Mesenchymal stem cell (in vitro differentiated cells and primary cell): ENCODE results near the gene ZEB2.
A peak's percentile ranks its signal among the peaks of the same experiment; 100 is the strongest.

Experiments used
- DNase-seq: peaks from one replicate; pipeline ENCODE4 v3.0.0-alpha.2; 2013
- H2AFZ ChIP-seq: one replicate; pipeline ENCODE4 v1.6.1; 2013; ENCODE audit warnings: low read depth, mild to moderate bottlenecking, control low read depth, inconsistent platforms, low read length, moderate library complexity
- H2AK5ac ChIP-seq: 2 replicates; pipeline ENCODE4 v1.6.1; 2013; ENCODE audit warnings: low read length, moderate library complexity, mild to moderate bottlenecking, inconsistent platforms; ENCODE audit not compliant: severe bottlenecking
- H2BK120ac ChIP-seq: one replicate; pipeline ENCODE4 v1.6.1; 2013; ENCODE audit warnings: low read depth, mild to moderate bottlenecking, inconsistent platforms, low read length, moderate library complexity
- H2BK12ac ChIP-seq, 2 experiments: one replicate each; pipeline ENCODE4 v1.6.1; 2013; ENCODE audit warnings: inconsistent platforms in 2 of 2, low read length in 2 of 2, mild to moderate bottlenecking in 2 of 2, moderate library complexity in 2 of 2, control low read depth in 1 of 2
- H2BK15ac ChIP-seq: one replicate; pipeline ENCODE4 v1.6.1; 2013; ENCODE audit warnings: mild to moderate bottlenecking, low read depth, inconsistent platforms; ENCODE audit not compliant: poor library complexity, severe bottlenecking
- H2BK5ac ChIP-seq: 2 replicates; pipeline ENCODE4 v1.6.1; 2013; ENCODE audit warnings: low read depth, mild to moderate bottlenecking, low read length, control low read depth, inconsistent platforms; ENCODE audit not compliant: poor library complexity, severe bottlenecking
- H3K14ac ChIP-seq, 2 experiments: one replicate each; pipeline ENCODE4 v1.6.1; 2013; ENCODE audit warnings: inconsistent platforms in 2 of 2, low read length in 2 of 2, control low read depth in 1 of 2, mild to moderate bottlenecking in 1 of 2, moderate library complexity in 1 of 2
- H3K18ac ChIP-seq, 2 experiments: one replicate each; pipeline ENCODE4 v1.6.1; 2013; ENCODE audit warnings: inconsistent platforms in 2 of 2, low read length in 2 of 2, control low read depth in 1 of 2, low read depth in 1 of 2, mild to moderate bottlenecking in 1 of 2
- H3K23ac ChIP-seq, 2 experiments: one replicate each; pipeline ENCODE4 v1.6.1; 2013; ENCODE audit warnings: inconsistent platforms in 2 of 2, low read length in 2 of 2, mild to moderate bottlenecking in 2 of 2, moderate library complexity in 2 of 2, control low read depth in 1 of 2
- H3K27ac ChIP-seq: 2 replicates; pipeline ENCODE4 v1.5.1; 2013; ENCODE audit warnings: mild to moderate bottlenecking, moderate library complexity, low read length, control low read depth, inconsistent platforms; ENCODE audit not compliant: poor library complexity, severe bottlenecking
- H3K27me3 ChIP-seq, 2 experiments: 2 replicates each; pipeline versions ENCODE4 v1.6.1 to v1.7.0; 2013; ENCODE audit warnings: low read length in 2 of 2, mild to moderate bottlenecking in 2 of 2, moderate library complexity in 2 of 2, control low read depth in 1 of 2, inconsistent platforms in 1 of 2; ENCODE audit not compliant: control insufficient read depth in 1 of 2, insufficient read depth in 1 of 2
- H3K36me3 ChIP-seq, 2 experiments: 2 replicates each; pipeline versions ENCODE4 v1.6.1 to v1.7.0; 2013; ENCODE audit warnings: low read length in 2 of 2, control low read depth in 1 of 2, inconsistent platforms in 1 of 2, low read depth in 1 of 2, mild to moderate bottlenecking in 1 of 2; ENCODE audit not compliant: insufficient read depth in 2 of 2, control insufficient read depth in 1 of 2
- H3K4ac ChIP-seq, 2 experiments: one replicate each; pipeline ENCODE4 v1.6.1; 2013; ENCODE audit warnings: inconsistent platforms in 2 of 2, low read length in 2 of 2, mild to moderate bottlenecking in 2 of 2, moderate library complexity in 2 of 2, control low read depth in 1 of 2, low read depth in 1 of 2
- H3K4me1 ChIP-seq: 2 replicates; pipeline ENCODE4 v1.6.1; 2013; ENCODE audit warnings: low read depth, low read length, control low read depth; ENCODE audit not compliant: control insufficient read depth, insufficient read depth
- H3K4me2 ChIP-seq: 2 replicates; pipeline ENCODE4 v1.6.1; 2013; ENCODE audit warnings: low read length, mild to moderate bottlenecking, inconsistent platforms; ENCODE audit not compliant: poor library complexity, severe bottlenecking
- H3K4me3 ChIP-seq, 2 experiments: 2 replicates each; pipeline versions ENCODE4 v1.5.1 to v1.7.0; 2013; ENCODE audit warnings: low read length in 2 of 2, mild to moderate bottlenecking in 2 of 2, control low read depth in 1 of 2, low read depth in 1 of 2; ENCODE audit not compliant: insufficient read depth in 1 of 2
- H3K79me1 ChIP-seq: replicated peaks from 2 replicates; pipeline ENCODE4 v1.6.1; 2013; ENCODE audit warnings: mild to moderate bottlenecking, control low read depth, low read length, inconsistent platforms; ENCODE audit not compliant: poor library complexity, severe bottlenecking
- H3K9ac ChIP-seq: 2 replicates; pipeline ENCODE4 v1.7.0; 2013; ENCODE audit warnings: mild to moderate bottlenecking, low read length, moderate library complexity
- H3K9me3 ChIP-seq: 2 replicates; pipeline ENCODE4 v1.7.0; 2013; ENCODE audit warnings: mild to moderate bottlenecking, low read length; ENCODE audit not compliant: control insufficient read depth
- H4K8ac ChIP-seq: one replicate; pipeline ENCODE4 v1.6.1; 2013; ENCODE audit warnings: inconsistent platforms, mild to moderate bottlenecking, low read length, moderate library complexity
- H4K91ac ChIP-seq: one replicate; pipeline ENCODE4 v1.6.1; 2013; ENCODE audit warnings: mild to moderate bottlenecking, low read length, inconsistent platforms
- WGBS: methylation state at CpG from one replicate; pipeline ENCODE4 v1.1.7; 2013; ENCODE audit warnings: mixed read lengths; 5-methylcytosine and 5-hydroxymethylcytosine counted together

The ZEB2 gene

DNA sequence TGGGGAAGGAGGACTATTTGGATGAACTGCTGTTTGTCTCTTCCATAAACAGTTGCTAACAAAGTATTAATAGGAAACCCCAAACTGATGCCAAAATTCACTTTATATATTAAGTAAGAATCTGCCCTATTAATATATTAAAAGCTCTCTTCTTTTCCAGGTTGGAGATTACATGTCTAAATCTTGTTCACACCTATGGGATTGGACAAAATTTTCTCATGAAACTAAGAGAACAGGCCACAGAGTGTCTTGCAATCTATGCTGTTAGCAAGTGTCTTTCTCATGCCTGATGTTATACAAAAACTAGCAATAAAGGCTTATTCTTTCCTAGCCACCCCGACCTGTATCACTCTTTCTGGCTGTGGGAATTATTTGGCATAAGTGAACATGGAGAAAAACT is 18.3 kb downstream of the ZEB2 start:
- no peak overlapping the region for H3K14ac ChIP-seq
- no peak overlapping the region for H2AFZ ChIP-seq
- no peaks in the 10 kb centered on the region for H3K27me3 ChIP-seq
- no peak overlapping the region for H3K18ac ChIP-seq
- H3K9me3 ChIP-seq = no peaks in the 10 kb centered on the region
- no peak overlapping the region for H3K4ac ChIP-seq
- no peak overlapping the region for H2BK12ac ChIP-seq
- H3K9ac ChIP-seq = no peak overlapping the region
- no peak overlapping the region for H2AK5ac ChIP-seq
- H3K36me3 ChIP-seq = peaks cover 4 to 50% of the 10 kb centered on the region in 2 experiments
- no peak for DNase-seq
- no CpG with 5 or more reads among the region's 1 CpG for WGBS
- no peak overlapping the region for H4K91ac ChIP-seq
- H4K8ac ChIP-seq = no peak overlapping the region
- H3K27ac ChIP-seq = no peak overlapping the region
- no peak overlapping the region for H3K23ac ChIP-seq
- peaks cover 20% of the 10 kb centered on the region for H3K79me1 ChIP-seq
- H3K4me3 ChIP-seq = no peak overlapping the region
- no peak overlapping the region for H2BK120ac ChIP-seq
- H3K4me2 ChIP-seq = no peak overlapping the region
- peaks cover 5% of the 10 kb centered on the region for H3K4me1 ChIP-seq
- no peak overlapping the region for H2BK15ac ChIP-seq
- no peak overlapping the region for H2BK5ac ChIP-seq

DNA sequence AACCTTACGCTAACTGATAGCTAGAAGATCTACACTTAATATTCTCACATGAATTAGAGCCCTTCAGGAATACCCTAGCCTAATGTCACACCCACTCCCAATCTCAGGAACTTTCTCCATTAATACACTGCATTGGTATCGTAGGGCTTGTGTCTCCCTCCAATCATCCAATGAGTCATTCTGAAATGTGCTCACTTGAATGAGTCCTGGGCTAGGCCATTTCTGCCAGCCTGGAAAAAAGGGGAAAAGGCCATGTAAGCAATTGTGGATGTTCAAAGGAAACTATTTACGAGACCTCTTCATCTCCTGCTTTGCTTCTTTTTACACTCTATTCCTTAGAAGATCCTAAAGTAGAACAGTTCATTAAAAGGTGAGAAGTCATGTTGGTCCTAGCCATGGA is 18.8 kb downstream of the ZEB2 start:
- Histone ChIP-seq H3K4me1 (peaks cover 5% of the 10 kb centered on the region), H3K27me3 (no peaks in the 10 kb centered on the region), H3K9ac (no peak overlapping the region), H3K23ac (no peak overlapping the region), H2BK12ac (no peak overlapping the region), H3K4me2 (no peak overlapping the region), H2BK5ac (no peak overlapping the region), H3K79me1 (peaks cover 19% of the 10 kb centered on the region), H2AK5ac (no peak overlapping the region), H4K8ac (no peak overlapping the region), H4K91ac (no peak overlapping the region), H3K9me3 (no peaks in the 10 kb centered on the region), H3K18ac (no peak overlapping the region), H3K36me3 (peaks cover 4 to 46% of the 10 kb centered on the region in 2 experiments), H3K14ac (no peak overlapping the region), H2BK15ac (no peak overlapping the region), H3K4ac (no peak overlapping the region), H2AFZ (no peak overlapping the region), H2BK120ac (no peak overlapping the region), H3K4me3 (no peak overlapping the region), H3K27ac (no peak overlapping the region)
- DNase-seq = peak; percentile 79
- WGBS = 58% methylated on average over 2 of the region's 3 CpGs

DNA sequence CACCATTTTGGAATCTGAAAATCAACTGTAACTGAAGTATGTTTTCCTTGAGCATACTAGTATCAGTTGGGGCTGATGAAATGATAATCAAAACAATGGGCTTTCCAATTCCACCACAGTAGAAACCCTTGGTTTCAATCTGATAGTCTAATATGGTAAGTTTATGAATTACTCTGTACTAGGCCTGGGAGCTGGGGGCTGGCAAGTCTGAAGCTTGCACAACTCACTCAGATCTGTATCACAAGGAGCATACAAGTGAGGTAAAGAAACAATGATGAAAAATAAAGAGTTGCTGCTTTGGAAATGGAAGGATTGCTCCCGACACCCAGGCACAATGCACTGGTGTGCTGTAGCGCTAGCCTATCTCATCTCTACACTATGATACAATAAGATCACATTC is 19.4 kb downstream of the ZEB2 start:
- no peak overlapping the region for H3K27ac ChIP-seq
- no peak overlapping the region for H3K4ac ChIP-seq
- H3K4me1 ChIP-seq = peaks cover 7% of the 10 kb centered on the region
- no peak overlapping the region for H4K91ac ChIP-seq
- no peak overlapping the region for H3K4me2 ChIP-seq
- H3K23ac ChIP-seq = no peak overlapping the region
- no peak overlapping the region for H2BK5ac ChIP-seq
- no peak overlapping the region for H3K4me3 ChIP-seq
- no peak overlapping the region for H3K18ac ChIP-seq
- no peaks in the 10 kb centered on the region for H3K27me3 ChIP-seq
- H3K9ac ChIP-seq = no peak overlapping the region
- H2AFZ ChIP-seq = no peak overlapping the region
- WGBS = 100% methylated on average over 2 of the region's 2 CpGs
- peaks cover 18% of the 10 kb centered on the region for H3K79me1 ChIP-seq
- no peak overlapping the region for H2BK12ac ChIP-seq
- peaks cover 4 to 46% of the 10 kb centered on the region in 2 experiments for H3K36me3 ChIP-seq
- DNase-seq = no peak
- H3K9me3 ChIP-seq = no peaks in the 10 kb centered on the region
- no peak overlapping the region for H2BK120ac ChIP-seq
- no peak overlapping the region for H2BK15ac ChIP-seq
- no peak overlapping the region for H4K8ac ChIP-seq
- H3K14ac ChIP-seq = no peak overlapping the region
- no peak overlapping the region for H2AK5ac ChIP-seq

DNA sequence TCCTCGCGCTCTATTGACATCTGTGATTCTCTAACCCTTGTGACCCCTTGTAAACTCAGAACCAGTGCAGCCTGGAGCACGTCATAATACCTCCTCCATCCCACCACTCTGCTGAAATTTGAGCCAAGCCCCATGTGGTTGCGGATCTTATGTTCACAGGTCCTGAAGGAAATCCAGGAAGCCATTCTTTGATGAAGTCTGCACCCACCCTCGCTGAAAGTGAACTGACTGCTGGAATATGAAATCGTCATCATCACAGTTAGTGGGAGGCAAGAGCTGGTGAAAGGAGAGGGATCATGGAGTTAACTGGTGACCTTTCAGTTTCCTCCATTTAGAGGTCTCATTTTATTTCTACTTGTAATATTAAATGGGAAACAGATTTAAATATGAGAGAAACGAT is 21.6 kb downstream of the ZEB2 start:
- no peak for DNase-seq
- no peak overlapping the region for H3K4me3 ChIP-seq
- no peak overlapping the region for H3K4me2 ChIP-seq
- no peak overlapping the region for H2BK15ac ChIP-seq
- H3K4me1 ChIP-seq = peaks cover 3% of the 10 kb centered on the region
- H2BK120ac ChIP-seq = no peak overlapping the region
- H3K4ac ChIP-seq = no peak overlapping the region
- H3K9ac ChIP-seq = no peak overlapping the region
- no peak overlapping the region for H2AFZ ChIP-seq
- H3K14ac ChIP-seq = no peak overlapping the region
- no peak overlapping the region for H2AK5ac ChIP-seq
- no peak overlapping the region for H2BK5ac ChIP-seq
- H3K9me3 ChIP-seq = no peaks in the 10 kb centered on the region
- no peaks in the 10 kb centered on the region for H3K27me3 ChIP-seq
- no peak overlapping the region for H4K91ac ChIP-seq
- H3K18ac ChIP-seq = no peak overlapping the region
- 97% methylated on average over 7 of the region's 7 CpGs for WGBS
- no peak overlapping the region for H3K23ac ChIP-seq
- H3K27ac ChIP-seq = no peak overlapping the region
- no peak overlapping the region for H2BK12ac ChIP-seq
- peaks cover 4 to 54% of the 10 kb centered on the region in 2 experiments for H3K36me3 ChIP-seq
- peaks cover 15% of the 10 kb centered on the region for H3K79me1 ChIP-seq
- H4K8ac ChIP-seq = no peak overlapping the region
